ENCODE results near the gene EFR3B.

Gene EFR3B

DNA sequence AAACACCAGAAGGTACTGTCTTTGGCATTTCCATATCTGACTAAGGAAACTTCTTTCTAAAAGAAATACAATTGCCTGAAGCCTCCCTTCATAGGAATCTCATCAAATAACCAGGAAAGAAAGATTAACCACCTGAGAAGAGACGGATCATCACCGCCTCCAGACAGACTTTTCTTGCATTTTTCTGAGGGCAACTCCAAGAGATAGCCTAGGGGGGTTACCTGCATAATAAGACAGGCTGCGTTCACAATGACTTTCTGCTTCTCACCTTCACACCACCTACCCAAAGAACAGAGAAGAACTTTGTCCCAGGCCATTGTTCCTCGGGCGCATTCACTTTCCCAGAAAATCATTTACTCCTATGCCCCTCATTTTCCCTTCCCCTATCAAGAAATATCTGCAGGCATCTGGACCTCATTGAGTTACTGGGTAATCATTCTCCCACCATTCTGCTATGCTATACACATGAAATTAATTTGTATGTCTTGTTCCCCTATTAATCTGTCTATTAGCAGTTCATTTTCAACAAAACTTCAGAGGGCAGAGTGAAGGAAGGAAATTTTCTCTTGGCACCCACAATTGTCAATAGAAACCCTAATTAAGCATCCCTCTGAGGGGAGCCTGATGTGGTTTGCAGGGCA lies 134.8 kb downstream of the EFR3B start:
- H3K9me3 ChIP-seq (replicated peaks; ENCODE audit: low read length) = no peaks in the 10 kb centered on the region
- H3K4me1 ChIP-seq (ENCODE audit: control insufficient read depth, insufficient read depth, low read length) = no peaks in the 10 kb centered on the region
- no peak overlapping the region for H3K4me3 ChIP-seq (ENCODE audit: low read length)
- no peak overlapping the region for H3K4me2 ChIP-seq (ENCODE audit: low read length)
- no peak overlapping the region for H3K9ac ChIP-seq (ENCODE audit: low read depth, low read length)
- H3K36me3 ChIP-seq (ENCODE audit: insufficient read depth, low read length) = no peaks in the 10 kb centered on the region
- peaks cover 55% of the 10 kb centered on the region for H3K27me3 ChIP-seq (ENCODE audit: control insufficient read depth, insufficient read depth, low read length)

DNA sequence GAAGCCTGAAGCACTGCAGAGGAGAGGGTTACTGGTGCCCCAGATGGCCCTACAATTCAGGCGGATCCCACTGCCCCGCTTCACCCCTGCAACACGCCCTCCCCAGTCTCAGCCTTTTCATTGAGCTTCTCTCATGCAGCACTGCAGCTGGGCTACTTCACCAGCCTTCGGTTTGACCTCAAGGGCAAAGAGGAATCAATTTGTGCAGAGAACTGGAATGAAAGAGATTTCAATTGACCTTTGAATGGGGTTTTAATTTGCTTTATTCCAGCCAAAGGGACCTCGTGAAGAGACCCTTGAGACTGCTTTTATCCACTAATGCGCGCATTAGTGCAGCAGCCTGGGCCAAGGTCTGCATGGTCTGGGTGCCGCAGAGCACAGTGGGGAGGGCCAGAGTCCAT lies 135.3 kb downstream of the EFR3B start:
- H3K4me2 ChIP-seq (ENCODE audit: low read length) = no peak overlapping the region
- H3K4me3 ChIP-seq (ENCODE audit: low read length) = no peak overlapping the region
- H3K9ac ChIP-seq (ENCODE audit: low read depth, low read length) = no peak overlapping the region
- H3K4me1 ChIP-seq (ENCODE audit: control insufficient read depth, insufficient read depth, low read length) = no peaks in the 10 kb centered on the region
- H3K9me3 ChIP-seq (replicated peaks; ENCODE audit: low read length) = no peaks in the 10 kb centered on the region
- no peaks in the 10 kb centered on the region for H3K36me3 ChIP-seq (ENCODE audit: insufficient read depth, low read length)
- H3K27me3 ChIP-seq (ENCODE audit: control insufficient read depth, insufficient read depth, low read length) = peaks cover 55% of the 10 kb centered on the region

DNA sequence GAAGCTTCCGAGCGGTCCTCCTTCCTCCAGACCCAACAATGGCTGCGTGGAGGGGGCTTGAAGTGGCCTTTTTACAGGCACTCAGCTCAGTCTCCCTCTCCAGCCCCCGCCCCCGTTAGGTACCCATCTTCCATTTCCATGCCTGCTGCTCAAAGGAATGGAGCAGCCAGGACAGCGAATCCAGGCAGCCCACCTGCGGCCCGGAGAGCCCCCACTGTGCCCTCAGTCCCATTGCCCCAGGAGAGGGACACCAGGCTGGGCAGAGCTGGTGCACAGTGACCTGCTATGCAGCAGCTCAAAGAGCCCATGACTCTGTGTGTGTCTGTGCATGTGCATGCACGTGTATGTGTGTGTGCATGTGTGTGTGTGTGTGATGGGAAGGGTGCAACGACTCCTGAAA lies 137.1 kb downstream of the EFR3B start:
- Histone ChIP-seq H3K4me3 (ENCODE audit: low read length) (no peak overlapping the region), H3K9me3 (replicated peaks; ENCODE audit: low read length) (no peaks in the 10 kb centered on the region), H3K4me2 (ENCODE audit: low read length) (no peak overlapping the region), H3K9ac (ENCODE audit: low read depth, low read length) (no peak overlapping the region), H3K4me1 (ENCODE audit: control insufficient read depth, insufficient read depth, low read length) (no peaks in the 10 kb centered on the region), H3K36me3 (ENCODE audit: insufficient read depth, low read length) (no peaks in the 10 kb centered on the region), H3K27me3 (ENCODE audit: control insufficient read depth, insufficient read depth, low read length) (peaks cover 51% of the 10 kb centered on the region)

DNA sequence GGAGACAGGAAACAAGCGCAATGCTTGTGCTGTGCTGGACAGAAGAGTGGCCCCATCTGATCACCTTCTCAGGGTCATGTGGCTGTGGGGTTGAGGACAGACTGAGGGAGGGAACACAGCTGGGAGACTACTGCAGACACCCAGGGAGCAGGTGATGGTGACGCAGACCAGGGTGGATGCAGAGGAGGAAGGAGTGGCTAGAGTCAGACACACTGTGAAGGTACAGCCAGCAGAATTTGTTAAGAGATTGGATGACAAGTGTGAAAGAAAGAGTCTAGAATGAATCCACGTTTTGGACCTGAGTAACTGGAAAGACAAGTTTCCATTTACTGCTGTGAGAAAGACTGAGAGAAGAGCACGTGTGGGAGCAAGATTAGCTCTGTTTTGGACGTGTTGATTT lies 142.4 kb downstream of the EFR3B start:
- Histone ChIP-seq H3K36me3 (ENCODE audit: insufficient read depth, low read length) (no peaks in the 10 kb centered on the region), H3K4me1 (ENCODE audit: control insufficient read depth, insufficient read depth, low read length) (no peaks in the 10 kb centered on the region), H3K27me3 (ENCODE audit: control insufficient read depth, insufficient read depth, low read length) (peaks cover 26% of the 10 kb centered on the region), H3K4me2 (ENCODE audit: low read length) (no peak overlapping the region), H3K4me3 (ENCODE audit: low read length) (no peak overlapping the region), H3K9me3 (replicated peaks; ENCODE audit: low read length) (no peaks in the 10 kb centered on the region), H3K9ac (ENCODE audit: low read depth, low read length) (no peak overlapping the region)

DNA sequence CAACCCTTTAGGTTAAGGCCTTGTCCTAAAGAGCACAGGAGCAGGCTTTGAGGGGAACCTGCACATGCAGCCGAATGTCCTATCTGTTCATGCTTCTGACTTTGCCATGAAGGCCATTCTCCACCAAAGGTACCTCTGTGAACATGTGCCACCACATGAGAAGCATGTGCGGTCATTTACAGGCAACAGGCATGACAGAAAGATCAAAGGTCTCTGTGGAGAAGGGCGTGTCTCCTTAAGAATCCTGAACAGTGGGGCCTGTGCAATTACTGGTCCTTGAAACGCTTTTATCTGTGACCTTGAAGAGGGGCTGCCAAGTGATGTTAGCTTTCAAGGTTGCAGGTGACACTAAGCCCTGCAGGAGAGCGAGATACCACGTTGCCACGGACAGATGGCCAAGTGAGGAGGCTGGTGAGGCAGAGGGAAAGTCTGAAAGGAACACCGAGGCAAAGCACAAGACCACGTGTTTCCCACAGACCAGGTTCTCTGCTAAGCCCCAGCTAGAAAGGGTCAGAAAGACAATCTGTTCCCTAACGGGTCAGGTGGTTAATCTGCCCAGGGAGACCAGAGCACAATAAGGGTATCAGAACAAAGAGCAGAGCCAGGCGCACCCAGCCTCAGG lies 146.0 kb downstream of the EFR3B start:
- H3K4me3 ChIP-seq (ENCODE audit: low read length) = no peak overlapping the region
- no peaks in the 10 kb centered on the region for H3K4me1 ChIP-seq (ENCODE audit: control insufficient read depth, insufficient read depth, low read length)
- H3K27me3 ChIP-seq (ENCODE audit: control insufficient read depth, insufficient read depth, low read length) = peaks cover 19% of the 10 kb centered on the region
- H3K4me2 ChIP-seq (ENCODE audit: low read length) = no peak overlapping the region
- H3K9me3 ChIP-seq (replicated peaks; ENCODE audit: low read length) = no peaks in the 10 kb centered on the region
- H3K36me3 ChIP-seq (ENCODE audit: insufficient read depth, low read length) = no peaks in the 10 kb centered on the region
- H3K9ac ChIP-seq (ENCODE audit: low read depth, low read length) = no peak overlapping the region

DNA sequence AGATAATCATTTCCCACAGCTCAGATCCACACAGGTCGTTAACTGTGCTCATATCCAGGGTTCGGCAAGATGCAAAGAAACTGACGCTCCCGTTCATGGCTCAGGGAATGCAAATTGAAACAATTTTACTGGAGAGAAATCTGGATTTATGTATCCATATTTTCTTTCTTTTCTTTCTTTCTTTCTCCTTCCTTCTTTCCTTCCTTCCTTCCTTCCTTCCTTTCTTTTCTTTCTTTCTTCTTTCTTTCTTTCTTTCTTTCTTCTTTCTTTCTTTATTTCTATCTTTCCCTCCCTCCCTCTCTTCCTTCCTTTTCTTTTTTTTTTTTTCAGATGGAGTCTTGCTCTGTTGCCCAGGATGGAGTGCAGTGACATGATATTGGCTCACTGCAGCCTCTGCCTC lies 146.5 kb downstream of the EFR3B start:
- Histone ChIP-seq H3K4me1 (ENCODE audit: control insufficient read depth, insufficient read depth, low read length) (no peaks in the 10 kb centered on the region), H3K9me3 (replicated peaks; ENCODE audit: low read length) (no peaks in the 10 kb centered on the region), H3K36me3 (ENCODE audit: insufficient read depth, low read length) (no peaks in the 10 kb centered on the region), H3K9ac (ENCODE audit: low read depth, low read length) (no peak overlapping the region), H3K27me3 (ENCODE audit: control insufficient read depth, insufficient read depth, low read length) (peaks cover 19% of the 10 kb centered on the region), H3K4me2 (ENCODE audit: low read length) (no peak overlapping the region), H3K4me3 (ENCODE audit: low read length) (no peak overlapping the region)

DNA sequence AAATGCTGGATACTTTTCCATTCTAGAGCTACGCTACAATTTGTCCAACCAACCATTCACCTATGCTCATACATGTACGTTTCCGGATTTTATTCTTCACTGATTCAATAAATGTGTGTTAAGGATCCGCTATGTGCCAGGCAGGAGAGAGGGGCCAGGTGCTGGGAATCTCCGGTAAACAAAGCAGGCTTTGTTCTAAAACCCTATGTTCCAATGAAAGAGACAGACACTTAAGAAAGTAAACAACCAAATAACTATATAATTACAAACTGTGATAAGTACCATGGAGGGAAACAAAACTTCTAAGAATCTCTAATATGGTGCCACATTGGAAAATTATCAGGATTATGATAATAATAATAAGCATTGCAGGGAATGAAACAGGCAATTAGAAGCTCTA lies 148.7 kb downstream of the EFR3B start:
- Histone ChIP-seq H3K9me3 (replicated peaks; ENCODE audit: low read length) (no peaks in the 10 kb centered on the region), H3K27me3 (ENCODE audit: control insufficient read depth, insufficient read depth, low read length) (peaks cover 11% of the 10 kb centered on the region), H3K4me2 (ENCODE audit: low read length) (no peak overlapping the region), H3K4me3 (ENCODE audit: low read length) (no peak overlapping the region), H3K9ac (ENCODE audit: low read depth, low read length) (no peak overlapping the region), H3K36me3 (ENCODE audit: insufficient read depth, low read length) (no peaks in the 10 kb centered on the region), H3K4me1 (ENCODE audit: control insufficient read depth, insufficient read depth, low read length) (no peaks in the 10 kb centered on the region)

DNA sequence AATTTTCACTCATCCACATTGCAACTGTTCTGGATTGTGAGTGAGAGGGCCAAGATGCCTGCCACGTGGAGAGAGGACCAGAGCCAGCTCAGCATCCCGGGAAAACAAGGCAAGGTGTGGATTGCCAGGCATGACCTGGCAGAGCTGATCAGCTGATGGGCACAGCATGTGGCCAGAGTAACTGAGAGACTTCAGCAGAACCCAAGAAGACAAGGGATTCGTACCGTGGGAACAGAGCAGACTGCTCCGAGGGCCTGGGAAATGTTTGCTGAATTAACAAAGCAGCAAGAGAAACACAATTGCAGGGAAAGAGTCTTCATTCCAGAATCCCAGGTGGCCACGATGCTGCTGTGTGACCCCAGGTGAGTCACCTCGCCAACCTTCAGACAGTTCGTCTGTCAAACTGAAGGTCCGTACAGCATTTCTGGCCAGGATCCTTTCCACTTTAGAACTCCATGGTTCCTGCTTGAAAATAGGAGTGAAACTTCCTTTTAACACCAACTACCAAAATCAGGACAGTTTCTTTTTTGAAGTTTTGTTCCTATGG lies 152.8 kb downstream of the EFR3B start:
- Histone ChIP-seq H3K27me3 (ENCODE audit: control insufficient read depth, insufficient read depth, low read length) (peaks cover 17% of the 10 kb centered on the region), H3K9me3 (replicated peaks; ENCODE audit: low read length) (no peaks in the 10 kb centered on the region), H3K36me3 (ENCODE audit: insufficient read depth, low read length) (no peaks in the 10 kb centered on the region), H3K4me3 (ENCODE audit: low read length) (no peak overlapping the region), H3K4me1 (ENCODE audit: control insufficient read depth, insufficient read depth, low read length) (peaks cover 4% of the 10 kb centered on the region), H3K9ac (ENCODE audit: low read depth, low read length) (no peak overlapping the region), H3K4me2 (ENCODE audit: low read length) (no peak overlapping the region)

DNA sequence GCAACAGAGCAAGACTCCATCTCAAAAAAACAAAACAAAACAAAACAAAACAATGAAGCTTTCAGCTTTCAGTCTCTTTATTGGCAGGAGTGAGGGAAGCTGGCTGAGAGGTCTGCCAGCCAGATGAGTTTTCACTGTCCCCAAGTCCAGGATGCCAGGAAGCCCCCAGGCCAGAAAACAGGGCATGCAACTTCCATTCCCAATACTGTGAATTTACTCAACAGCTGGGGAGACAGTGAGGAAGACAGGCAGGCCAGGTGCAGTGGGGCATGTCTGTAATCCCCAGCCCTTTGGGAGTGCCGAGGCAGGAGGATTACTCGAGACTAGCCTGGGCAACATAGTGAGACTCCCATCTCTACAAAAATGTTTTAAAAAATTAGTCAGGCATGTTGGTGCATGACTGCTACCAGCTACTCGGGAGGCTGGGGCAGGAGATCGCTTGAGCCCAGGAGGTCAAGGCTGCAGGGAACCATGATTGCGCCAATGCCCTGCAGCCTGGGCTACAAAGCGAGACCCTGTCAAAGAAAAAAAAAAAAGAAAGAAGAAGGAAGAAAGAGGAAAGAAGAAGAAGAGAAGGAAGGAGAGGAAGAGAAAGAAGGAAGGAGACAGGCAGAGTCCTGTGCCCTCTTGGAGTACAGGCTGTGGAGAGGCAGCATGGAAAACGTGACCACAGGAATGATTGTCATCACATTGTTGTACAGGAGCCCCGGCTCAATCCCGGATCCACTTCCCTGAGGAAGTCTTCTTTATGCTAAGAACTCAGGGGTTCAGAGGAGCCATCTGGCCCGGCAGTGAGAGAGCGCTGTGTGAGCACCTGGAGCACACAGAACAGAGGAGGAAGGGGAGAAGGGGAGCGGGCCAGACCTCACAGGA lies 155.7 kb downstream of the EFR3B start:
- no peak overlapping the region for H3K4me3 ChIP-seq (ENCODE audit: low read length)
- peaks cover 4% of the 10 kb centered on the region for H3K4me1 ChIP-seq (ENCODE audit: control insufficient read depth, insufficient read depth, low read length)
- H3K36me3 ChIP-seq (ENCODE audit: insufficient read depth, low read length) = no peaks in the 10 kb centered on the region
- no peaks in the 10 kb centered on the region for H3K9me3 ChIP-seq (replicated peaks; ENCODE audit: low read length)
- H3K4me2 ChIP-seq (ENCODE audit: low read length) = no peak overlapping the region
- H3K9ac ChIP-seq (ENCODE audit: low read depth, low read length) = no peak overlapping the region
- H3K27me3 ChIP-seq (ENCODE audit: control insufficient read depth, insufficient read depth, low read length) = peaks cover 17% of the 10 kb centered on the region

DNA sequence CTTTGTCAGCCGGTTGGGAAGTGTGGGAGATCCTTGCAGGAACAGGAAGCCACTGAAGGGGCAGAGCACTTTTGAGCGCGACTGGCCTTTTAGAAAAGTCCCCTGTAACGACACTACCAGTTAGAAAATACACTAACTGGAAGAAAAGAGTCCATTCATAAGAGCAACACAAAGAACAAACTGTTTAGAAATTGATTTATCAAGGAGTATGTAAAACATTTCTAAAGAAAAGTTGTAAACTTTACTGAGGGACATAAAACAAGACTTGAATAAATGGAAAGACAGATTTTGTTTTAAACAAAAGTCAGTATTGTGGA lies 156.3 kb downstream of the EFR3B start:
- Histone ChIP-seq H3K27me3 (ENCODE audit: control insufficient read depth, insufficient read depth, low read length) (peaks cover 17% of the 10 kb centered on the region), H3K9me3 (replicated peaks; ENCODE audit: low read length) (no peaks in the 10 kb centered on the region), H3K4me1 (ENCODE audit: control insufficient read depth, insufficient read depth, low read length) (peaks cover 4% of the 10 kb centered on the region), H3K4me3 (ENCODE audit: low read length) (no peak overlapping the region), H3K9ac (ENCODE audit: low read depth, low read length) (no peak overlapping the region), H3K4me2 (ENCODE audit: low read length) (no peak overlapping the region), H3K36me3 (ENCODE audit: insufficient read depth, low read length) (no peaks in the 10 kb centered on the region)

DNA sequence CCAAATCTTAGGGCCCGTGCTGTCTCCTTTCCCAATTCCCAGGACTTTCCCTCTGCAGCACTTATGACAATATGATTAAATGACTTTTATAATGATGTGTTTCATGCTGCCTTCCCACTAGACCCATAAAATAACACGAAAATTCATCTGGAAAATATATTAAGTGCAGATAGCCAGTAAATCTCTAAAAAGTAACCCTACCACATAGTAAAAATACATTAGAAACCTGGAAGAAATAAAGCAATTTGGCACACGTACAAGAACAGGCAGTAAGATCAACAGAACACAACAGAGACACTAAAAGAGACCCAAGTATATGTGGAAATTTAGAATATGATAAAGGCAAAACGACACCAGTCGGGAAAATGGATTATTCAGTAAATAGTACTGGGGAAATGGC lies 156.7 kb downstream of the EFR3B start:
- Histone ChIP-seq H3K4me1 (ENCODE audit: control insufficient read depth, insufficient read depth, low read length) (peaks cover 4% of the 10 kb centered on the region), H3K27me3 (ENCODE audit: control insufficient read depth, insufficient read depth, low read length) (peaks cover 17% of the 10 kb centered on the region), H3K4me3 (ENCODE audit: low read length) (no peak overlapping the region), H3K9ac (ENCODE audit: low read depth, low read length) (no peak overlapping the region), H3K36me3 (ENCODE audit: insufficient read depth, low read length) (no peaks in the 10 kb centered on the region), H3K4me2 (ENCODE audit: low read length) (no peak overlapping the region), H3K9me3 (replicated peaks; ENCODE audit: low read length) (no peaks in the 10 kb centered on the region)
